ENCODE results near the gene SPNS2.

Gene SPNS2

DNA sequence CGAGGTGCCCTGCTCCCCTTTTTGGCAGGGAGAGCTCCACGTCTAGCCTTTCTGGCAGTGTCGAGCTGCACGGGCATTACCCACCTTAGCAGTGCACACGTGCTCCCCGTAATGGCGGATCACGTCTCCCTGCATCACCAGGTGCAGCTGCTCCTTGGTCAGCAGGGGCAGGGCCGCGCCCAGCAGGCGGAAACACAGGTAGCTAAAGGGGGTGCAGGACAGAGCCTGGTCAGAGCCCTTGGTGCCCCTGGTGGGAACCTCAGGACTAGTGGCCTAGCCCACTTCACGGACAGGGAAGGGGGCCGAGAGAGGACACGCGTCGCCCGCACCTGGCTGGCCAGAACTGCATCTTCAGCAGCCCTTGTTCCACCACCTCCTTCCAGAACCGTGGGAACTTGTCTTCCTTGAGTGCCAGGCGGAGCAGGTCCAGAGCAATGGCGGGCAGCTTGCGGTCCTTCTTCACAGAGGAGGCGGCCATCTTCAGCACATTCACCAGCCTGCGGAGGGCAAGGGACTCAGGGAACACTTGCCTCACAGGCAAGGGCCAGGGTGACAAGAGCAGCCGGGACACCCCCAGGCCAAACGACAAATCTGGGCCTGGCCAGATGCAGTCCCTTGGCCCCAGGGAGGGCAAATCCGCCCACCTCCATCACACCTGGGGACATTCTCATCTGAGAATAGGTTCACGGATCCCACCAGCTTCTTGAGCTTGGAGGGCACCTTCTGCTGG, 53.3 kb downstream of the SPNS2 start:
- Histone ChIP-seq H3K9me3 (ENCODE audit: control insufficient read depth in 1 of 2, low read length in 2 of 2) (no peaks in the 10 kb centered on the region), H3K9ac (ENCODE audit: low read depth in 1 of 2, low read length in 2 of 2) (no peak overlapping the region), H3K4me3 (ENCODE audit: low read depth in 1 of 2, low read length in 2 of 2) (no peak overlapping the region), H3K27ac (ENCODE audit: low read depth, low read length) (no peak overlapping the region), H3K4me1 (ENCODE audit: control insufficient read depth in 1 of 2, insufficient read depth in 2 of 2, low read length in 2 of 2) (peaks cover 17 to 25% of the 10 kb centered on the region in 2 donors), H3K27me3 (ENCODE audit: control insufficient read depth in 1 of 2, insufficient read depth in 2 of 2, low read length in 2 of 2) (no peaks in the 10 kb centered on the region), H3K36me3 (ENCODE audit: control insufficient read depth in 1 of 2, insufficient read depth in 2 of 2, low read length in 2 of 2) (peaks cover 39 to 61% of the 10 kb centered on the region in 2 donors)

DNA sequence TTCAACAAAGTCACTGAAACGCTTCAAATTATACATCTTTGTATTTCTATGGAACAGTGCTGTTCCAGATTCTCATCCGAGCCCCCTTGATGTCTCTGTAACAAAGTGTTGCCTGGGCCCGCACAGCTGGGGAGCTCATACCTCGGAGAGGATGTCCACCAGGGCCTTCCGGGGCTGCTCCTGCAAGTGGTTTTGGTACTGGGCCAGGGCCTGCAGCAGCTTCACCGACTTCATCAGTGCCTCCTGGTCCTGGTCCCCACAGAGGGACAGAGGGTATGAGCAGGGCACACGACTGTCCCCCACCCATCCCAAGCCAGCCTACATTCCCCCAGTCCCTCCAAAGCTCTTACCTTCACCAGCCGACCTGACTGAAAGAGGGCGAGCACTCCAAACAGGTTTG, 55.0 kb downstream of the SPNS2 start:
- Histone ChIP-seq H3K36me3 (ENCODE audit: control insufficient read depth in 1 of 2, insufficient read depth in 2 of 2, low read length in 2 of 2) (peaks cover 26 to 44% of the 10 kb centered on the region in 2 donors), H3K27me3 (ENCODE audit: control insufficient read depth in 1 of 2, insufficient read depth in 2 of 2, low read length in 2 of 2) (no peaks in the 10 kb centered on the region), H3K4me3 (ENCODE audit: low read depth in 1 of 2, low read length in 2 of 2) (peak overlapping the region in 1 of 2 donors; percentile 98), H3K4me1 (ENCODE audit: control insufficient read depth in 1 of 2, insufficient read depth in 2 of 2, low read length in 2 of 2) (peaks cover 17 to 29% of the 10 kb centered on the region in 2 donors), H3K9me3 (ENCODE audit: control insufficient read depth in 1 of 2, low read length in 2 of 2) (no peaks in the 10 kb centered on the region), H3K9ac (ENCODE audit: low read depth in 1 of 2, low read length in 2 of 2) (peak overlapping the region in 1 of 2 donors; percentile 63), H3K27ac (ENCODE audit: low read depth, low read length) (no peak overlapping the region)

DNA sequence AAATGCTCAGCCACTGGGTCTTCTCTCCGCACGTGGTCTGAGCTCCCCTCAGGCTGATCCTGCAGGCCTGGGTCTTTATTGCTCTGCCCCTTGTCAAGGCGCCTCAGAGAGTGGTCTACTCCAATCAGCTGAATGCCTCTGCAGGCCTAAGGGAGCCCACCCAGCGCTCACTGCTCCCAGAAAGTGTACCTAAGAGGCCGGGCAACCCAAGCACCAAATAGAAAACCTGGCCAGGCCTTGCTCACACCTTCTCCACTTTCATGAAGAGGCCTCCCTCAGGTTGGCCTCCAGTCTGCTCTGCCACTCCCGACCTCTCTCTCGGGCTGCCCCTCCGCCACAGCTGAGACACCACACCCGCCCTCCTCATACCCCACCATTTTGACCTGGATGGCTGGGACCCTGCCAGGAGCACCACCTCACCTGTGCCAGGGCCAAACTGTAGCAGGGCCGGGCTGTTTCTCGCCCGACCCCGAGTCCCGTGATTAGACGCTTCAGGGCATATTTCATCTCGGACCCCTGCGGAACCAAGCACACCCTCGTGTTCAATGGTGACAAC, 55.8 kb downstream of the SPNS2 start:
- Histone ChIP-seq H3K4me3 (ENCODE audit: low read depth in 1 of 2, low read length in 2 of 2) (peak overlapping the region; percentile 87 to 98), H3K36me3 (ENCODE audit: control insufficient read depth in 1 of 2, insufficient read depth in 2 of 2, low read length in 2 of 2) (peaks cover 18 to 37% of the 10 kb centered on the region in 2 donors), H3K4me1 (ENCODE audit: control insufficient read depth in 1 of 2, insufficient read depth in 2 of 2, low read length in 2 of 2) (peaks cover 17 to 32% of the 10 kb centered on the region in 2 donors), H3K27me3 (ENCODE audit: control insufficient read depth in 1 of 2, insufficient read depth in 2 of 2, low read length in 2 of 2) (no peaks in the 10 kb centered on the region), H3K27ac (ENCODE audit: low read depth, low read length) (no peak overlapping the region), H3K9ac (ENCODE audit: low read depth in 1 of 2, low read length in 2 of 2) (peak overlapping the region; percentile 61 to 63), H3K9me3 (ENCODE audit: control insufficient read depth in 1 of 2, low read length in 2 of 2) (no peaks in the 10 kb centered on the region)

DNA sequence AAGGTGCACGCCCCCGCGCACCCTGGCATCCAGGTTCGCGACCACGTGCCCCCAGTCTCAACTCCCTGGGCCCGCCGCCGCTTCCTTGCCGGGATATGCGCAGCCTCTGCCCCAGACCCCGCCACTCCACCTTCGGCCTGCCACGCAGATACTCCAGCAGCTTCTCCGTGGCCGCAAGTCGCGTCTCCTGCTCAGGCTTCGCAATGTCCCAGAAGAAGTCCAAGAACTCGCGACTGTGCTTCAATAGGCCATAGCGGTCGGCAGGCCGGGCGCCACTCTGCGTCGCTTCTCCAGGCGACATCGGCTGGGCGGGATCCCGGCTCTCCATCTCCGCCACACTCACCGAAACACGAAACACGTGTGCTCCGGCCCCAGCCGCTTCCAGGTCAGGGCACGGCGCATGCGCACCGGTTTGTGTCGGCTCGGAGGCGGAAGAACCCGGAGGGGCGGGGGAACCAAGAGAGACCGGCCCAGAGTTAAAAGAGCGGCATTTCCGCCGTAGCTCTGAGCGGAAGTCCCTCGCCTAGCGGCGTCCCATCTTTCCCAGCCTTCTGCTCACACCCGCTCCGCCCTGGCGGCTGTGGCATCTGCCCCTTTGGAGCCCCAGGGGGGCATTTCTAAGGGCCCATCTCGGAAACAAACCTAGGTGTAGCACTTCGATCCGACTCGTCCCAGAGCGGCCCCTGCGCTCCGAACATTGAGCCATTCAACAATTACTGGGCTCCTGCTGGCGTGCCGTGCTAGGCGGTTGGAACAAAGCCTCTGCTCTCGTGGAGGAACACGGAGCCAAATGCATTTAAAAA, 56.5 kb downstream of the SPNS2 start, which contains the start of gene MYBBP1A:
TSS of gene MYBBP1A (minus strand) at position 388 of the 803 bp plus-strand sequence. CDS start at position 328, 60 bp downstream.
- Histone ChIP-seq H3K36me3 (ENCODE audit: control insufficient read depth in 1 of 2, insufficient read depth in 2 of 2, low read length in 2 of 2) (peaks cover 15 to 30% of the 10 kb centered on the region in 2 donors), H3K27me3 (ENCODE audit: control insufficient read depth in 1 of 2, insufficient read depth in 2 of 2, low read length in 2 of 2) (no peaks in the 10 kb centered on the region), H3K4me3 (ENCODE audit: low read depth in 1 of 2, low read length in 2 of 2) (peak within 1 kb of the TSS; percentile 87 to 98), H3K9ac (ENCODE audit: low read depth in 1 of 2, low read length in 2 of 2) (peak within 1 kb of the TSS; percentile 61 to 63), H3K27ac (ENCODE audit: low read depth, low read length) (peak within 1 kb of the TSS; percentile 77), H3K4me1 (ENCODE audit: control insufficient read depth in 1 of 2, insufficient read depth in 2 of 2, low read length in 2 of 2) (peaks cover 17 to 32% of the 10 kb centered on the region in 2 donors), H3K9me3 (ENCODE audit: control insufficient read depth in 1 of 2, low read length in 2 of 2) (no peaks in the 10 kb centered on the region)

DNA sequence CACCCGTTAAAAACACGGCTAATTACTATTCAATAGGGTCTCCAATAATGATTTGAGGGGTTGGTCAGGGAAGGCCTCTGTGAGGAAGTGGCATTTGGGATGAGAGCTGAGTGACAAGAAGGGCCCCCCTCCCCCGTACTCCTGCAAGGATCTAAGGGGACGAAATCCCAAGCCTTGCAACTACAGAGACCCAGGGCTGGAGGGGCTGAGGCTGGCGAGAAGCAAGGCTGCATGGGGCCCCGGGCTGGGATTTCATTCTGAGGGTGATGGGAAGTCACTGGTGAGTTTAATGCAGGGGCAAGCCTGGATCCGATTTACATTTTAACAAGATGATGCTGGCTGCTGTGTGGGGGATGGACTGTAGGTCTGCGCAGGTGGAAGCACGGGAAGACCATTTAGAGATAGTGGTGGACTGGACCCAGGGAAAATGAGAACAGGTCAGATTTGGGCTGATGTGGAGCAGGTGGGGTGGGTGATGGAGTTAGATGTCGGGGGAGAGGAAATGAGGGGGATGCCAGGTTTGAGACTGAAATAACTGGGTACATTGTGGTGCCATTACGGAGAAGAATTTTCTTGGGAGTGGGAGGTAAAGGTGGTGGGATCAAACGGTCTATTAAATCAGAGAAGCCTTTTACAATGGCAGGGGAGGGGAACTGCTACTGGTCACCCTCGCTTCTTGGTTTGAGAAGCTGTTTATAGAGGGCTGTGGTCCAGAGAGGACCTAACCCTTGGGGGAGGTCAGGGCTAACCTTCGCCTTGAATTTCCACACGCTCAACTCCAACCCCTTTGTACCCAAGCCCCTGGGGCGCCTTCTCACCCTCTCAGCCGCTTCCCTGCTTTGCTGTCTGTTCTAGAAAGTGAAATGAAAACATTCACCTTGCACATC, 57.4 kb downstream of the SPNS2 start:
- Histone ChIP-seq H3K4me1 (ENCODE audit: control insufficient read depth in 1 of 2, insufficient read depth in 2 of 2, low read length in 2 of 2) (peaks cover 23 to 40% of the 10 kb centered on the region in 2 donors), H3K36me3 (ENCODE audit: control insufficient read depth in 1 of 2, insufficient read depth in 2 of 2, low read length in 2 of 2) (peaks cover 6 to 21% of the 10 kb centered on the region in 2 donors), H3K27me3 (ENCODE audit: control insufficient read depth in 1 of 2, insufficient read depth in 2 of 2, low read length in 2 of 2) (no peaks in the 10 kb centered on the region), H3K4me3 (ENCODE audit: low read depth in 1 of 2, low read length in 2 of 2) (peak overlapping the region; percentile 87 to 98), H3K9me3 (ENCODE audit: control insufficient read depth in 1 of 2, low read length in 2 of 2) (no peaks in the 10 kb centered on the region), H3K27ac (ENCODE audit: low read depth, low read length) (no peak overlapping the region), H3K9ac (ENCODE audit: low read depth in 1 of 2, low read length in 2 of 2) (peak overlapping the region; percentile 61 to 63)

DNA sequence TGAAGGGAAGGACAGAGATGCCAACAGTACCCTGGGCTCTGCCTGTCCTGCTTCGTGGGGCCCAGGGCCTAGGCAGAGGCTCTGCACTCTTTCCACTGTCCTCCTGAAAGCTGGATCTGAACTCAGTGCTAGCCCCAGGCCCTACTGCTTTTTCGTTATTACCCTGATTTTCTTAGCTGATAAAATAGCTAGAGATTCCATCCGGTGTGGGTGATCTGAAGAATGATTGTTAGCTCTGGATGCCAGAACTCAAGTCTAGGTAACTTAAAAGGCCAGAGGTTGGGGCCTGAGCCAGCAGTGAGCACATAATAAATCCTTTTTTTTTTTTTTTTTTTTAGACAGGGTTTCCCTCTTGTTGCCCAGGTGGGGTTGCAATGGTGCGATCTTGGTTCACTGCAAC, 58.3 kb downstream of the SPNS2 start:
- no peaks in the 10 kb centered on the region for H3K27me3 ChIP-seq (ENCODE audit: control insufficient read depth in 1 of 2, insufficient read depth in 2 of 2, low read length in 2 of 2)
- H3K9ac ChIP-seq (ENCODE audit: low read depth in 1 of 2, low read length in 2 of 2), result no peak overlapping the region
- peaks cover 32 to 48% of the 10 kb centered on the region in 2 donors for H3K4me1 ChIP-seq (ENCODE audit: control insufficient read depth in 1 of 2, insufficient read depth in 2 of 2, low read length in 2 of 2)
- no peaks in the 10 kb centered on the region for H3K9me3 ChIP-seq (ENCODE audit: control insufficient read depth in 1 of 2, low read length in 2 of 2)
- no peak overlapping the region for H3K4me3 ChIP-seq (ENCODE audit: low read depth in 1 of 2, low read length in 2 of 2)
- peaks cover 4 to 12% of the 10 kb centered on the region in 2 donors for H3K36me3 ChIP-seq (ENCODE audit: control insufficient read depth in 1 of 2, insufficient read depth in 2 of 2, low read length in 2 of 2)
- H3K27ac ChIP-seq (ENCODE audit: low read depth, low read length), result no peak overlapping the region

DNA sequence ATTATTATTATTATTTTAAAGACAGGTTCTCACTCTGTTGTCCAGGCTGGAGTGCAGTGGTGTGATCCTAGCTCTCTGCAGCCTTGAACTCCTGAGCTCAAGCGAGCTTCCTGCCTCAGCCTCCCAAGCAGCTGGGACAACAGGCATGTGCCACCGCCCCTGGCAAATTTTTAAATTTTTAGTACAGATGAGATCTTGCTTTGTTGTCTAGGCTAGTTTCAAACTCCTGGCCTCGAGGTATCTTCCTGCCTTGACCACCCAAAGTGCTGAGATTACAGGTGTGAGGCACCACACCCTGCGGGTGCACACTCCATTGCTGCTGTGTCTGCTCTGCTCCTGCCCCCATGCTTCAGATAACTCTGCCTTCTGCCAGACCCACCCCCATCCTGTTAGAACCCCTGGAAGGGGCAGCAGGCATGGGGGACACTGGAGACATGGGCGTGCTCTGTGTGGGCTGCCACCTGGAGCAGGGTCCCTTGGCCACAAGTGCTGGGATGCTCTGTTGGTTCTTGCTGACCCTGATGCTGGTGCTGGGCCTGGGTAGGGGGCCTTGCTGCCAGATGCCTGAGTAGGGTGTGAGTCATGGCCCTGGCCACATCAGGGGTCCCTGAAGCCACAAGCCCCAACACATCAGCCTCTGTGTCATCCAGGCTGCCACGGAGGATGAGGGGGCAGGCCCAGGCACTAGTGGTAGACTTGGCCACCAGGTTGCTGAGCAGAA, 59.1 kb downstream of the SPNS2 start:
- no peaks in the 10 kb centered on the region for H3K9me3 ChIP-seq (ENCODE audit: control insufficient read depth in 1 of 2, low read length in 2 of 2)
- peaks cover 39 to 54% of the 10 kb centered on the region in 2 donors for H3K4me1 ChIP-seq (ENCODE audit: control insufficient read depth in 1 of 2, insufficient read depth in 2 of 2, low read length in 2 of 2)
- no peaks in the 10 kb centered on the region for H3K27me3 ChIP-seq (ENCODE audit: control insufficient read depth in 1 of 2, insufficient read depth in 2 of 2, low read length in 2 of 2)
- H3K36me3 ChIP-seq (ENCODE audit: control insufficient read depth in 1 of 2, insufficient read depth in 2 of 2, low read length in 2 of 2), result peaks cover 0 to 6% of the 10 kb centered on the region in 2 donors
- H3K9ac ChIP-seq (ENCODE audit: low read depth in 1 of 2, low read length in 2 of 2), result no peak overlapping the region
- H3K27ac ChIP-seq (ENCODE audit: low read depth, low read length), result no peak overlapping the region
- H3K4me3 ChIP-seq (ENCODE audit: low read depth in 1 of 2, low read length in 2 of 2), result no peak overlapping the region

DNA sequence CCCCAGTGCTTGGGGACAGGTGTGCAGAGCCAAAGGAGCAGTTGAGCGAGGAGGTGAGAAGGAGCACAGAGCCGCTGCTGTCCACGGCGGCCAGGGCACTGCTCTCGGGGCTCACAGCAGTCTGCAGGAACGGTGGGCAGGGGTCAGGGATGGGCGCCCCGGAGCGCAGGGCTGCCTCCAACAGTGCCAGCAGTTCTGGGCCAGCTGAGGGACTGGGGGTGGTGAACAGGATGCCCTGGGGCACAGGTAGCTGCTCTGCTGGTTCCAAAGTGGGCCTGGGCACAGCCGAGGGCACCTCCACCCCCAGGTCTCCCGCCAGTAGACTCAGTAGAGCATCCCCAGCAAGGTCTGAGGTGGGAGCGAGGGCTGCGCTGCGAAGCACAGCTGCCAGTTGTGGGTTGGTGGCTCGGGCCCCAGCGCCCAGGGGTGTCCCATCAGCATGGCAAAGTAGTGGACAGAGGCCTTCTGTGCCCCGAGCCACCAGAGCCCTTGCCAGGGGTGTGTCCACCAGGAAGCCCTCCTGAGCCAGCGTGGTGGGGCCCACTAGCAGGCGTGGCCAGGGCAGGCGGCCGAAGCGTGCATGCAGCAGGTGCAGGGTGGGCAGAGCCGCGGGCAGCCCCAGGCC, 59.8 kb downstream of the SPNS2 start:
- Histone ChIP-seq H3K27me3 (ENCODE audit: control insufficient read depth in 1 of 2, insufficient read depth in 2 of 2, low read length in 2 of 2) (no peaks in the 10 kb centered on the region), H3K9ac (ENCODE audit: low read depth in 1 of 2, low read length in 2 of 2) (no peak overlapping the region), H3K4me3 (ENCODE audit: low read depth in 1 of 2, low read length in 2 of 2) (peak overlapping the region; percentile 72 to 79), H3K4me1 (ENCODE audit: control insufficient read depth in 1 of 2, insufficient read depth in 2 of 2, low read length in 2 of 2) (peaks cover 42 to 56% of the 10 kb centered on the region in 2 donors), H3K36me3 (ENCODE audit: control insufficient read depth in 1 of 2, insufficient read depth in 2 of 2, low read length in 2 of 2) (no peaks in the 10 kb centered on the region), H3K27ac (ENCODE audit: low read depth, low read length) (no peak overlapping the region), H3K9me3 (ENCODE audit: control insufficient read depth in 1 of 2, low read length in 2 of 2) (no peaks in the 10 kb centered on the region)

Data from duodenal mucosa (tissue), 2 donors.